Stimulated activated CD8-positive, alpha-beta memory T cell treated with anti-CD3 and anti-CD28 coated beads, Interleukin-2, amount 100 ng/mL, for 1 hour (primary cell): ENCODE data around the gene RNH1.

Source experiments
- DNase-seq, 2 donors: peaks; one replicate each; pipeline ENCODE4 v3.0.0-alpha.2; 2020; ENCODE audit warnings: low read depth in 2 of 2

RNH1 gene

DNA sequence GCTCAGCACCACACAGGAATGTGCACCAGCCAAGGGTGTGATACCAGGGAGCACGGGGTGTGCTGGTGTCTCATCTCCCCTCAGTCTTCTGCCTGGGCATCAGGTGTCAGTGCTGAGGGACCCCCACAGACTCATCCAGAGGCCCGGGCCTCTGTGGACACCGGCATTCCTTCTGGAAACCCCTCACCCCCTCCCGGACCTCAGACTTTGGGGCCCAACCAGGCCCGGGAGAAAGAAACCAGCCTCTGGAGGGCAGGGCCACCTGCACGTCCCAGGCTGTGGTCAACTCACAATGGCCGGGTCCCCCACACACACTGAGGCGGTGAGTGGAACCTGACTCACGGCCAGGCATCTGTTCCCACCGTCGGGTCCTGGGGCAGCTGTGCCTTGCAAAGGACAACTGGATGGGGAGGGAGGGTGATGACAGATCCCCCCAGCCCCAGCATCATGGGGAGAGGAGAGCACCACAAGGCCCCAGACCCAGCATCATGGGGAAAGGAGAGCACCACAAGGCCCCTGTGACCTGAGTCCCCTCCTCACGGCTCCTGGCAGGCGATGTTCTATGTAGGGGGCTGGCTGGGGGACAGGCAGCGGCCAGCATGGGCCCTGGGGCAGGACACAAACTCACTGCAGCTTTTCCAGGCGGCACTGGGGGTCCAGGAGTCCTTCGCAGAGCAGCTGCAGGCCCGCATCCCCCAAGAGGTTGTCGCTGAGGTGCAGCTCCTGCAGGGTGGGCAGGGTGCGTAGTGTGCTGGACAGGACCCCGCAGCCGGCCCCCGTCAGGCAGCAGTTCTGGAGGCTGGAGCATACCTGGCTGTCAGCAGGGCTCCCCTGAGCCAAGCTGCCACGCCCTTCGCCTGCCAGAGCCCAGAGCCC, 7.6 kb downstream of the RNH1 start:
- DNase-seq, result no peak

DNA sequence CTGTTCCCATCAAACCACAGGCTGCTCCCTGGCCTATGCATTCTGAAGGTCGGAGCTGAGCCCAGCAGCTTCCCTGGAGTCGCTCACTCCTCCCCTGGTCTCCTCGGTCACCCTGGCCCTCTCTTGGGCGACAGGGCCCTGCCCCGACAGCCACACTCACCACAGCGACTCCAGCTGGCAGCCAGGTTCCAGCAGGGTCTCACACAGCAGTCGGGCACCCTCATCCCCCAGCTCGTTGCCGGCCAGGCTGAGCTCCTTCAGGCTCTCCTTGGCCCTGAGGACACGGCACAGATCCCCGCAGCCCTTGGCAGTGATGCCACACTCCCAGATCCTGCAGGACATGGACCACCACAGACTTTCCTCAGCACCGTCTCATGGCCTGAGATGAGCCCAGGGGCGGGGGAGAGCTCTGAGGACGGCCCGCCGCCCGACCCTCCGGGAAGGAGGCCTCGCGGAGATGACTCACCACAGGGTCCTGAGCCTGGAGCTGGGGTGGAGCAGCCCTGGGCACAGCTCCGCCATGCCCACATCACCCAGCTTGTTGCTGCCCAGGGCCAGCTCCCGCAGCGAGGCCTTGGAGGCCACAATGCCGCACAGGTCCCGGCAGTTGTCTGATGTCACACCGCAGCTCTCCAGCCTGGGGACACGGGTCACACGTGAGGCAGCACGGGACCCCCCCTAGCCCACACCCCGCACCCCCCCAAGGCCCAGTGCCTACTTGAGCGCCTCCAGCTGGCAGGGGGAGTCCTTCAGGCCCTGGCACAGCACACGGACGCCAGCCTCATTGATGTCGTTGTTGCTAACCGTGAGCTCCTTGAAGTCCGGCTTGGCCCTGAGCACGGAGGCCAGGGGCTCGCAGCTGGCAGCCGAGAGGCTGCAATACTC, 8.5 kb downstream of the RNH1 start:
- no peak for DNase-seq

DNA sequence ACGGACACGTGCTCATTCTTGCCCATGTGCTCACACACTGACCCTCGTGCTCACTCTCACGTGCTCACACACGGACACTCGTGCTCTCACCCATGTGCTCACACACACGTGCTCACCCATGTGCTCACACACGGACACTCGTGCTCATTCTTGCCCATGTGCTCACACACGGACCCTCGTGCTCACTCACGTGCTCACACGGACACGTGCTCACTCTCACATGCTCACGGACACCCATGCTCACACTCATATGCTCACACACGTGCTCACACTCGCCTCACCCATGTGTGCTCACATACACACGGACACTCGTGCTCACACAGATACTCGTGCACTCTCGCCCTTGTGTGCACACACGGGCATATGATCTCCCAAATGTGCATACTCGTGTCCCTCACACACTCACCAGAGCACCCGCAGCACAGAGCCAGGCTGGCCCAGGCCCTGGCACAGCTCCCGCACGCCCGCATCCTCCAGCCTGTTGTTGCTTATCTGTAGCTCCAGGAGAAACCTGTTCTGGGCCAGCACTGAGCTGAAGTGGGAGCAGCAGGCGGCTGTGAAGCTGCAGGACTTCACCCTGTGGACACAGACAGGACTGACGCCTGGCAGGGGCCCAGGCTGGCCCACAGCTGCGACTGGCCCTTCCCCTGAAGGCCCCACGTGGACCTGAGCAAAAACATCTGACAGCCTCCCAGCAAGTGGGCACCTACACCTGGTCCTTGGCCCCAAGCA, 9.3 kb downstream of the RNH1 start:
- DNase-seq, result no peak

DNA sequence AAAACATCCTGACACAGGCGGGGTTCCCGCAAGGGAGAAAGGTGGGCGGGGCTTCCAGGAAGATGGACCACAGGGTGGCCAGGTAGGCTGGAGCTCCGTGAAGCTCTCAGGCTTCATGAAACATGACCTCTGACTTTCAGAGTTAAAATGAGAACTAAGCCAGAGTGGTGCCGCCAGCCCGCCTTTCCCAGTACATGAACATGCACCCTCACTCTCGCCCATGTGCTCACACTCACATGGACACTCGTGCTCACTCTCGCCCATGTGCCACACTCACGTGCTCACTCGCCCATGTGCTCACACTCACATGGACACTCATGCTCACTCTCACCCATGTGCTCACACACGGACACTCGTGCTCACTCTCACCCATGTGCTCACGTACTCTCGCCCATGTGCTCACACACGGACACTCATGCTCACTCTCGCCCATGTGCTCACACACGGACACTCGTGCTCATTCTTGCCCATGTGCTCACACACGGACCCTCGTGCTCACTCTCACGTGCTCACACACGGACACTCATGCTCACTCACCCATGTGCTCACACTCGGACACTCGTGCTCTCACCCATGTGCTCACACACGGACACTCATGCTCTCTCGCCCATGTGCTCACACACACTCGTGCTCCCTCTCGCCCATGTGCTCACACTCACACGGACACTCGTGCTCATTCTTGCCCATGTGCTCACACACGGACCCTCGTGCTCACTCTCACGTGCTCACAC, 10.0 kb downstream of the RNH1 start:
- no peak for DNase-seq

DNA sequence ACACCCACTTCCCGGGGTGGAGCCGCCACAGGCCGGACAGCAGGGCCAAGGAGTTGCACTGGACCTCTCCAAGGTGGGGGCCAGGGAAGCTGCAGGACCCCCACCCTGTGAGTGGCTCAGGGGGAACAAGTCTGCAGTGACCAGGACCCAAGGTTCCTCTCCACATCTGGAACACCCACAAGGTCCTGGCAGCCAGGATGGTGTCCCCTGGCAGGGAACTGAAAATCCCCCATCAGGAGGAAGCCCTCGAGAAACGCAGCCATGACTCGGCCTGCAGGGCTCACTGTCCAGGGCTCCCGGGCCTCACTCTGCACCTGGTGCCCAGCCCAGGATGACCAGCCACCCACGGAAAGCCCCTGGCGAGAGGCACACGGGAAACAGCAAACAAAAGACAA, 11.5 kb downstream of the RNH1 start:
- no peak for DNase-seq

DNA sequence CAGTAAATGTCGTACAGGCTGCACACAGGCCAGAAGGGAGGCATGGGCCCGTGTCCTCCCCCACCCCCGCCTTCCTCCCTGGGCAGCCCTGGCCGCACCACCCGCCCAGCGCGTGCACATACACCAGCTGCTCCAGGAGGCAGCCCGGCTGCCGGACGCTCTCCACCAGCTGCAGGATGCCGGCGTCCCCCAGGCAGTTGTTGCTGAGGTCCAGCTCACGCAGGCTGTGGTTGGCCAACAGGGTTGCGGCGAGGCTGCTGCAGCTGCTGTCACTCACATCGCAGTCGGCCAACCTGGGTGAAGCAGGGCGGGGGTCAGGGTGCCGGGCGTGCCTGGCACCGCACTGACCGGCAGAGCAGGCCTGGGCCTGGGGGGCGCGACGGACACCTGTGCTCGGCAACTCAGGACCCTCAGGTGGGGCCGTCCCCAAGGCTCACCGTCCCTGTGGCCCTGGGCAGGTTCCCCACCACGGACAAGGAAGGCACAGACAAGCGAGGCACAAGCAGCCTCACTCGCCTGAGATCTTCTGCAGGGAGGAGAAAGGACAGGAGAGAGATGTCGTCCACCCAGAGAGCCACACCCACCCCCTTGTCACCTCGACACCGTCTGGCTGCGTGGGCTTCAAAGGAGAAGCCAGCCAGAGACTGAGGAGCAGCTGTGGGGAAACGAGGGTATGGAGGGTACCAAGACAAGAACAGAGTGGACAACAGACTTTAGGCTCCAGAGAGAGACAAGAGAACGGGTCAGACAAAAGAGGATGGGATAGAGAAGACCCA, 12.1 kb downstream of the RNH1 start:
- no peak for DNase-seq

DNA sequence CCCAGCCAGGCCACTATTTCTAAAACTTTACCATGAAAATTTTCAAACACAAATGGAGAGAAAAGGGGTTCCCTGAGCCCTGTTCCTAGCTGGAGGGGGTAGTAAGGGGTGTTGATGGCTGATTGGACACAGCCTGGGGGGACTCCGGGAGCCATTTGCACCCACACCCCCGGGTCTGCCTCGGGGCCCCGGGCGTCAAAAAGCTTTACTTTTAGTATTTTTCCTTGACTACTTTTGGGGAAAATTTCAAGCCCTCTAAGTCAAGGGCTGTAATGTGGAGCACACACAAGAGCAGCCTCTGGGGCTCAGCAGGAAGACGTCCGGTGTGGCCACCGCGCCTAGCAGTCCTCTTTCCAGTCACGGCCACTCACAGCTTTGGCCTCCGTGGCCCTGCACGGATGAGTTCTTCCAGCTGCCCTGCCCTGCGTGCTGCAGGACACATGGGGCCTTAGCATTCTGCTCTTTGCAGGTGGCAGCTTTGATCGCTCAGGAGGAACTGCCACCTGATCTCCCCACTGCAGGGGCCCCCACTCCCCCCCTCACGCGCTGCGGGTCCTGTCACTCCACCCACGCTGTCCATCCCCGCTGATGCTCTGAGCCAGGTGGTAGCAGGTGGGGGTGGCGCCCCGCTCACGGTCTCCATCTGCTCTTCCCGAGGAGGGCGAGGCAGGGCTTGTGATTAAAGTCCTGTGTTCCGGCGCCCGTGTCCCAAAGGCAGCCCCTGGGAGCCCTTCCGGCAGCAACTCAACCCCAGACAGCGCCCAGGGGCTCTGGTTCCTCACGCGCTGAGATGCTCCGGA, 14.4 kb downstream of the RNH1 start:
- no peak for DNase-seq

DNA sequence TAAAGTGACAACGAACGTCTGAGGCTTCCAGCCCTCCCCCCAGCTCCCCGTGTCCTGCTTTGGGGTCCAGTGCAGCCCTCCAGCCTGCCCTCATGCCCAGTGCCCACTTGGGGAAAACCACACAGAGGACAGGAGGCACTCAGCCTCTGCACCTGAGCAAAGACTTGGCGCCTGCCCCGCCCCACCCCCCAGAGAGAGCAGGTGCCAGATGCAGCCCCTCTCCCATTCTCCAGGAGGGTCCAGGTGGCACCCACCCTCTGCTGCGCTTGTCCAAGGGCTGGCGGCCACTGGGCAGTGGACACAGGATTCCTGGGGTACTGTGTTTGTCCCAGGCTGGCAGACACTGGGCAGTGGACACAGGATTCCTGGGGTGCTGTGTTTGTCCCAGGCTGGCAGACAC, 15.7 kb downstream of the RNH1 start:
- DNase-seq, result no peak

DNA sequence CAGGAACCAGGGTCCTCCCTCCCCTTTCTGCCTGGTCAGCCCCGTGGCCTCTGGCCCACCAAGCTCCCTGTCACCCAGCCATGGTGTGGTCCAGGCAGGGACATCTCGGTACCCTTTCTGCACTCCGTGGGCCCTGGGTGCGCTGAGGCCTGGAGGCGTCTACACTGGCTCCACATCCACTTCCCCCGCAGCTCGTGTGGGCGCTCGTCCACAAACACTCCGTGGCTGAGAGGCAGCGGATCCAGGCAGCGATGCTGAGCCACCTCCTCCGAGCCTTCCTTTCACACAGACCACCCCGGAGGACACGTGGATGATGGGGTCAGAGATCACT, 16.1 kb downstream of the RNH1 start:
- DNase-seq, result no peak

DNA sequence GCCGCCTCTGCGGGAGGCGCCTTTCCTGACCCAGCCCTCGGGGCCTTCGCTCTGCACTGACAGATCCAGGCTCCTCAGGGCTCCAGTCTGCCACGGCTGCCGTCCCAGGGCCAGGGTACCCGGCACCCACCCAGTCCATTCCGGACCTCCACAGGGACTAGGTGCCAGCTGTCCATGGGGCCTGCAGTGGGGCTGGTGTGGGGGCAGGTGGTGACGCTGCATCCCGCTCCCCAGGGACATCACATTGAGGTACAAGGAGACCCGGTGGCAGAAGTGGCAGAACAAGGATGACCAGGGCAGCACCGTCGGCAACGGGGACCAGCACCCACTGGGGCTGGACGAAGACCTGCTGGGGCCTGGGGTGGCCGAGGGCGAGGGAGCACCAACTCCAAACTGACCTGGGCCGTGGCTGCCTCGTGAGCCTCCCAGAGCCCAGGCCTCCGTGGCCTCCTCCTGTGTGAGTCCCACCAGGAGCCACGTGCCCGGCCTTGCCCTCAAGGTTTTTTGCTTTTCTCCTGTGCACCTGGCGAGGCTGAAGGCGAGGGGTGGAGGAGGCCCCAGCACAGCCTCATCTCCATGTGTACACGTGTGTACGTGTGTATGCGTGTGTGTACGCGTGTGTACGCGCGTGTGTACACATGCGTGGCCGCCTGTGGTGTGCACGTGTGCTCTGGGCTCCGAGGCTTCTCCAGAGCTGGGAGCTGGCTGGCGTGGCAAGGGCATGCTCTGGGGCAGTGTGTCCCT, 16.7 kb downstream of the RNH1 start:
- no peak for DNase-seq

DNA sequence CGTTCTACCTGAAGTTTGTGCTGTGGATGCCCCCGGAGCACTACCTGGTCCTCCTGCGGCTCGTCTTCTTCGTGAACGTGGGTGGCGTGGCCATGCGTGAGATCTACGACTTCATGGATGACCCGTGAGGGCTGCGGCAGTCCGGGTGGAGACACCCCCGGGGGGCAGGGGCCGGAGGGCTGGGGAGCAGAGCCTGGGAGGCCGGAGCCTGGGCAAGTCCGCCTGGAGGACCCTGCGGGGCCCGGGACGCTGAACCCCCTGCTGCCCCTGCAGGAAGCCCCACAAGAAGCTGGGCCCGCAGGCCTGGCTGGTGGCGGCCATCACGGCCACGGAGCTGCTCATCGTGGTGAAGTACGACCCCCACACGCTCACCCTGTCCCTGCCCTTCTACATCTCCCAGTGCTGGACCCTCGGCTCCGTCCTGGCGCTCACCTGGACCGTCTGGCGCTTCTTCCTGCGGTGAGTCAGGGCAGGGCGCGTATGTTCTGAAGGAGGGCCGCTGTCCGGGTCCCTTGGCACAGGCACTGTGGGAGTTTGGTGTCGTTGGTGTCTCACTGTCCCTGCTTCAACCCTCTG, 17.3 kb downstream of the RNH1 start:
- no peak for DNase-seq

DNA sequence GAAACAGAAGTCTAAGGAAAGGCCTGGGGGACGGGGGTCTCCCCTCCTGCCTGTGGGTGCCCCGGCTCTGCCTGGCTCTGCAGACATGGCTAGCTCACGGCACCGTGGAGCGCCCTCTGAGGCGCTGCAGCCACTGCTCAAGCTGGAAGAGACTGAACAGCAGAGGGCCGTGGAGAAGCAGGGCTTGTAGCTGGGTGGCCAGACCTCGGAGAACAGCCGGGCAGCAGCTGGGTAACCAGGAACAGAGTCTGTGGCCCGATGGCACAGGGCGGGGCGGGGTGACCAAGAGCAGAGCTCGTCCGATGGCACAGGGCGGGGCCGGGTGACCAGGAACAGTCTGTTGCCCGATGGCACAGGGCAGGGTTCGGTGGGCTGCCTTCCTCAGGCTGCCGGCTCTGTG, 18.1 kb downstream of the RNH1 start:
- DNase-seq, result no peak

DNA sequence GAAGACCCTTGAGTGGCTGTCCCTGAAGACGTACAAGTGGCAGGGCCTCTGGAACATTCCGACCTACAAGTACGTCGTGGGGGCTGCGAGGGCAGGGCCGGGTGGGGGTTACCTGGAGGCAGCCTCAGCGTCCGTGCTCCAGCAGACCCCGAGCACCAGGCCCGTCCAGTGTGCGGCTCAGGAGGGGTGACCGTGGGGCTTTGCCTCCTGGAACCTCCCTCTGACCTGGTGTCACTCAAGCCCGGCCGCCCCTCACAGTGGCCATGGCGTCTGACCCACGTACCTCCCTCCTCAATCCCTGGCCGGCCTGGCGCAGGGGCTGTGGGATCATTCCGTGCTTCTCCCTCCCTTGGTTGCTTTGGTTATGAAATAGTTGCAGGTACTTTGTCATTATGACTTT, 18.5 kb downstream of the RNH1 start:
- no peak for DNase-seq

DNA sequence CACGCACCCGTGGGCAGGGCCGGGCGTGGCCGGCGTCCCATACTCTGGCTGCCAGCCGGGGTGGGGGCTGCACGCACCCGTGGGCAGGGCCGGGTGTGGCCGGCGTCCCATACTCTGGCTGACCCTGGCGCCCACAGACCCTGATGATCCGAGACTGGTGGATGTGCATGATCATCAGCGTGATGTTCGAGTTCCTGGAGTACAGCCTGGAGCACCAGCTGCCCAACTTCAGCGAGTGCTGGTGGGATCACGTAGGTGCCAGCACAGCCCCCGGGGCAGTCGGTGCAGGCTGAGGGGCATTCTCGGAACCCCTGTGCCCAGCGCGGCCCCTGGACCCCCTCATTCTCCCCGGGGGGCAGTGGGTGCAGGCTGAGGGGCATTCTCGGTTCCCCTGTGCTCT, 19.0 kb downstream of the RNH1 start:
- DNase-seq, result no peak

DNA sequence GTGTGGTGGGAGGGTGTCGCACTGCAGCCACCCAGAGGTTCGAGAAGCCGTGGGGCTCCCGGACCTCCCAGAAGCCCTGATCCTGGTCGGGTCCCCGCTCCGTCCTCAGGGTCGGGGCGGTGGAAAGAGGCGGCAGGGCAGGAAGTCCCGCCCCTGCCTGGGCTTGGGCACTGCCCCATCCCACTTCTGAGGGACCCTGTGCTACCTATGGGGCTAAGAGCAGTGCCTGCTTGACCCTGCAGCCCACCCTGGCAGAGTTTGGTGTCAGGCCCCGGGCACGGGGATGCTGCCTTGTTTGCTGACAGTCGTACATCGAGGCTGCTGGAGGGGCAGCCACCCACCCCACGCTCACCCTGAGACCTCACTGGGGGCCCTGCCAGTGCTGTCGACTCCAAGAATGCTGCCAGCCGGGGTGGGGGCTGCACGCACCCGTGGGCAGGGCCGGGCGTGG, 19.4 kb downstream of the RNH1 start:
- no peak for DNase-seq

DNA sequence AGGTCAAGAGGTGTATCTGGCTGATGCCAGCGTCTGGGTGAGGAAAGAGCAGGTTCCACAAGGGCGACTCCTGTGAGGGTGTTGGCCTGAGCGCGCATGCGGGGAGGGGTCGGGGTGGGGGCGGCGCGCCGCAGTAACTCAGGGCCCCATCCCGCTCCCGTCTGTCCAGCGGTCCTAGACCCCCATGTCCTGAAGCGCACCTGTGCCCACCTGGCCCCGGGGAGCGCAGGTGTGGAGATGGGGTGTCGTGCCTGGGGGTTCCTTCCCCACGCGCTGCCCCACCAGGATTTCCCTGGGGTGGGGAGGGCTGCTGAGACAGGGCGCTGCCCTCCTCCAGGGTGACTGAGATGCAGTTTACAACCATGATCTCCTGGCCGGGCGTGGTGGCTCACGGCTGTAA, 20.9 kb downstream of the RNH1 start:
- no peak for DNase-seq

DNA sequence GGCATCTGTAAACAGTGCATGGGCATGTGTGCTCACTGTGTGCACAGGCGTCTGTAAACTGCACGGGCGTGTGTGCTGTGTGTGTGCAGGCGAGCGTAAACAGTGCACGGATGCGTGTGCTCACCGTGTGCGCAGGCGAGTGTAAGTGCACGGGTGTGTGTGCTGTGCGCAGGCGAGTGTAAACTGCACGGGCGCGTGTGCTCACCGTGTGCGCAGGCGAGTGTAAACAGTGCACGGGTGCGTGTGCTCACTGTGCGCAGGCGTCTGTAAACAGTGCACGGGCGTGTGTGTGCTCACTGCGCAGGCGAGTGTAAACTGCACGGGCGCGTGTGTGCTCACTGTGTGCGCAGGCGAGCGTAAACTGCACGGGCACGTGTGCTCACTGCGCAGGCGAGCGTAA, 22.4 kb downstream of the RNH1 start:
- no peak for DNase-seq

DNA sequence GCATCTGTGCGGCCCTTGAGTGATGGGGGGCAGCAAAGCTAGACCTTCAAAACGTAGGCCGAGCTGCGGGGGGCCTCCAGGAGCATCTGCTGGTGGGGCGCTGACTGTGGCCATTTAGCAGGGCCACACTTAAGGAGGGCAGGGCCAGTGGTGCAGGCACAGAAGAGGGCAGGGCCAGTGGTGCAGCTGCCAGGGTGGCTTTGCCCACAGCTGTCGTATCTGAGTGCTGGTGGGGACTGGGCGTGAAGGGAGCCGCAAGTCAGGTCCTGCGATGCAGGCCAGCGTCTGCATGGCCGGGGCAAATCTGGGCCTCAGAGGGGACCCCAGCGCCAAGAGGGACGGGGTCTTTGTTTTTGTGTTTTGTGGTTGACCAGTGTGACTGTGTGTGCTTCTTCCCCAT, 27.7 kb downstream of the RNH1 start:
- no peak for DNase-seq
